22Rv1 (cell line): ENCODE data around the gene DUSP15.

Experiments used
- ZFX ChIP-seq: fragments of 450-650 bp; IDR thresholded peaks from 2 replicates; pipeline ENCODE4 v1.6.1; 2017; ENCODE audit warnings: antibody characterized with exemption, borderline replicate concordance
- TF ChIP-seq, protein P1 (sequence below): fragments of 450-650 bp; IDR thresholded peaks from 2 replicates; pipeline ENCODE4 v1.5.1; 2017; ENCODE audit warnings: mild to moderate bottlenecking

DNA sequence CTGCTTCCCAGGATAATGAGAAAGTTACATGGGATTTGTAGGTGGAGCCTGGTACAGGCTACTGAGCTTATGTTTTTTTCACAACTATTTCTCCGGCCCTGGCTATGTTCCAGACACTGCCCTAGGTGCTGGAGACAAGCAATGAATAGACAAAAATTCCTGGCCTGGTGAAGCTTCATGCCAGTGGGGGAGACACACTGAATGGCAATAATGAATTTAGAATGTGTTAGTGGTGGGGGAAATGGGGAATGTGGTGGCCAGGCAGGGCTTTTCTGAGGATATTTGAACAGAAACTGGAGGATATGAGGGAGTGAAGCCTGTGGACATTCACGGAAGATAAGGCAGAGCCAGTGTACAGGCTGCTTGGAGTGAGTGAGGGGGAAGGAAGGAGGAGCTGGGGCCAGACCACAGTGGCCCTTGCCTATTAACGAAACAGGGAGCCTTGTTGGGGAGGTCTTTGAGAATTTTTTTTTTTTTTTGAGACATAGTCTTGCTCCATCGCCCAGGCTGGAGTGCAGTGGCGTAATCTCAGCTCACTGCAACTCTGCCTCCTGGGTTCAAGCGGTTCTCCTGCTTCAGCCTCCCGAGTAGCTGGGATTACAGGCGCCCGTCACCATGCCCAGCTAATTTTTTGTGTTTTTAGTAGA lies 31.6 kb downstream of the DUSP15 start:
- TF ChIP-seq, protein P1, sequence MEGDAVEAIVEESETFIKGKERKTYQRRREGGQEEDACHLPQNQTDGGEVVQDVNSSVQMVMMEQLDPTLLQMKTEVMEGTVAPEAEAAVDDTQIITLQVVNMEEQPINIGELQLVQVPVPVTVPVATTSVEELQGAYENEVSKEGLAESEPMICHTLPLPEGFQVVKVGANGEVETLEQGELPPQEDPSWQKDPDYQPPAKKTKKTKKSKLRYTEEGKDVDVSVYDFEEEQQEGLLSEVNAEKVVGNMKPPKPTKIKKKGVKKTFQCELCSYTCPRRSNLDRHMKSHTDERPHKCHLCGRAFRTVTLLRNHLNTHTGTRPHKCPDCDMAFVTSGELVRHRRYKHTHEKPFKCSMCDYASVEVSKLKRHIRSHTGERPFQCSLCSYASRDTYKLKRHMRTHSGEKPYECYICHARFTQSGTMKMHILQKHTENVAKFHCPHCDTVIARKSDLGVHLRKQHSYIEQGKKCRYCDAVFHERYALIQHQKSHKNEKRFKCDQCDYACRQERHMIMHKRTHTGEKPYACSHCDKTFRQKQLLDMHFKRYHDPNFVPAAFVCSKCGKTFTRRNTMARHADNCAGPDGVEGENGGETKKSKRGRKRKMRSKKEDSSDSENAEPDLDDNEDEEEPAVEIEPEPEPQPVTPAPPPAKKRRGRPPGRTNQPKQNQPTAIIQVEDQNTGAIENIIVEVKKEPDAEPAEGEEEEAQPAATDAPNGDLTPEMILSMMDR = no peak
- no peak for TF ChIP-seq ZFX
